Glutamatergic neuron (in vitro differentiated cells): ENCODE measurements around the gene CD276. TPM values are rescaled to one million over a fixed set of nuclear protein-coding genes. Genes with fewer than 3 reads are reported as not detected.

Source experiments
- DNase-seq: peaks from one replicate; pipeline ENCODE4 v3.0.0; 2022
- H3K27ac Mint-ChIP-seq: one replicate; pipeline ENCODE4 v1.8.0; 2020; ENCODE audit warnings: mild to moderate bottlenecking, mixed read lengths, inconsistent platforms; ENCODE audit not compliant: unreplicated experiment
- H3K27me3 Mint-ChIP-seq: one replicate; pipeline ENCODE4 v1.8.0; 2020; ENCODE audit warnings: mild to moderate bottlenecking, moderate library complexity, mixed read lengths, inconsistent platforms; ENCODE audit not compliant: unreplicated experiment
- H3K36me3 Mint-ChIP-seq: one replicate; pipeline ENCODE4 v1.8.0; 2020; ENCODE audit warnings: mild to moderate bottlenecking, mixed read lengths, inconsistent platforms; ENCODE audit not compliant: unreplicated experiment
- H3K4me1 Mint-ChIP-seq: one replicate; pipeline ENCODE4 v1.8.0; 2020; ENCODE audit warnings: mild to moderate bottlenecking, low read depth, mixed read lengths, inconsistent platforms; ENCODE audit not compliant: unreplicated experiment
- H3K4me3 Mint-ChIP-seq: one replicate; pipeline ENCODE4 v1.8.0; 2020; ENCODE audit warnings: mild to moderate bottlenecking, mixed read lengths, inconsistent platforms; ENCODE audit not compliant: unreplicated experiment
- H3K9me3 Mint-ChIP-seq: one replicate; pipeline ENCODE4 v1.8.0; 2020; ENCODE audit warnings: mild to moderate bottlenecking, moderate library complexity, mixed read lengths, inconsistent platforms; ENCODE audit not compliant: unreplicated experiment
- CTCF ChIP-seq: fragments of 200-600 bp; sonication (generic); IDR thresholded peaks from one replicate; pipeline ENCODE4 v1.5.0; 2021; ENCODE audit not compliant: partially characterized antibody, unreplicated experiment
- total RNA-seq: library from RNA; stranded (reverse); fragmentation: NEBNext Ultra II Directional; extraction: Animal tissue kit (Norgen Biotek cat#: 25700); gene quantifications from one replicate; pipeline ENCODE4 v1.2.1, GENCODE V29; 2021; ENCODE audit not compliant: unreplicated experiment

CD276 gene
- total RNA-seq, 1 donor from 2014 or later: 192 TPM

DNA sequence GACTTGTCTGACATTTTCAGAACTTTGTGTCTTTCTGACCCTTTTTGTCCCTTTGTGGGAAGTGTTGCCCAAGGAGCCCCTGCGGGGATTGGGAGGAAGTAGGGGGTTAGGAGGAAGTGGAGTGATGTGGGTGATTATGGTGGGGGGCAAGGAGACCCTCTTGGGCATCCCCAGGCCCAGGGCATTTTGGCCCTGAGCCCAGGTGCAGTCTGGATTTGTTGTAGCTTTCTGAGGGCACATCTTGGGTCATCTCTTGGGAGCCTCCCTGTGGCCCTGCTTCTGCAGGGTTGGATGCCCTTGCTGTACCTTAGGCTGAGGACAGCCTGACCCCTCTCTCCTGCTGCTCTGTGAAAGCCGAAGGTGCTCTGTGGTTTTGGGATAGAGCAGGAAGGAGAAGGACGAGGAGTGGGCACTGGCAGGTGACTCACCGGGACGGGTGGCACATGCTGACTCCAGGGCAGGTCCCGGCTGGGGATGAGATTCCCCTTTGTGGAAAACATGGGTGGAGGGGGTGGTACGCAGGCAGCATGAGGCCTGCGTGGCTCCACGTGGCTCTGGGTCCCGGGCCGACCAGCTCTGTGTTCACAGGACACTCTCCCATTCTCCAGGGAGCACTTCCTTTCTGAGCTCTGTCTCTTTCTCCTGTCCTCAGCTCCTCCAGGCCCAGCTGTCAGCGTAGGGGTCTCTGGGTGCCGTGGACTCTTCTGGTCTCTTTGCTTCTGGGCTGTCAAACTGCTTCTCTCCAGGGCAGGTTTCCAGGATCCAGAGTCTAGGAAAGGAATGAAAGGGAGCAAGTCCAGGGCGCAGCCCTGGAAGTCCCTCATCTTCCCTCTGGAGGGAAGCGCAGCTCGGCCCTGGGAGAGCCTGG is 11.8 kb downstream of the CD276 start:
- Mint-ChIP-seq H3K4me3 (peak overlapping the region; percentile 10), H3K9me3 (peaks cover 3% of the 10 kb centered on the region), H3K4me1 (peaks cover 56% of the 10 kb centered on the region), H3K27ac (peak overlapping the region; percentile 88), H3K27me3 (peaks cover 7% of the 10 kb centered on the region), H3K36me3 (no peaks in the 10 kb centered on the region)
- DNase-seq: no peak
- TF ChIP-seq CTCF: no peak

DNA sequence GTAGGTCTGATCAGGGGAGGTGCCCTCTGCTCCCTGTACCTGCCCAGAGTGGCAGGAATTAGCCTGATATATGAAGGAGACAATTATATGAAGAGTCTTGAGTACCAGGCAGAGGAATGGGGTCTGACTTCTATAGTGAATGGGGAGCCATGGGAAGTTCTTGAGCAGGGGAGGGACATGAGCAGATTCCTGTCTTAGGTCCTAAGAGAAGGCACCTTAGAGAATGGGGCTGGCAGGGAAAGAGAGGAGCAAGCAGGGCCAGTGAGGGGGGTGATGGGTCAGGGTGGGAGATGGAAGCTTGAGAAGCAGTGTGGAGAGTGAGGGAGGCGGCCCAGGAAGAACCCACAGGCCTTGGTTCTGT is 12.4 kb downstream of the CD276 start:
- H3K27ac Mint-ChIP-seq: peak overlapping the region; percentile 88
- peak overlapping the region; percentile 10 for H3K4me3 Mint-ChIP-seq
- H3K36me3 Mint-ChIP-seq: no peaks in the 10 kb centered on the region
- H3K27me3 Mint-ChIP-seq: peaks cover 7% of the 10 kb centered on the region
- H3K9me3 Mint-ChIP-seq: peaks cover 3% of the 10 kb centered on the region
- no peak for DNase-seq
- no peak for TF ChIP-seq CTCF
- H3K4me1 Mint-ChIP-seq: peaks cover 61% of the 10 kb centered on the region

- peak; percentile 62 for DNase-seq
- Mint-ChIP-seq H3K27ac (peak overlapping the region; percentile 88), H3K27me3 (peaks cover 9% of the 10 kb centered on the region), H3K4me1 (peaks cover 61% of the 10 kb centered on the region), H3K9me3 (peaks cover 3% of the 10 kb centered on the region), H3K36me3 (no peaks in the 10 kb centered on the region), H3K4me3 (peak overlapping the region; percentile 35)
- no peak for TF ChIP-seq CTCF
Observed at GRCh38 chr15:73697033-73697467, 12.9 kb downstream of the CD276 start.

DNA sequence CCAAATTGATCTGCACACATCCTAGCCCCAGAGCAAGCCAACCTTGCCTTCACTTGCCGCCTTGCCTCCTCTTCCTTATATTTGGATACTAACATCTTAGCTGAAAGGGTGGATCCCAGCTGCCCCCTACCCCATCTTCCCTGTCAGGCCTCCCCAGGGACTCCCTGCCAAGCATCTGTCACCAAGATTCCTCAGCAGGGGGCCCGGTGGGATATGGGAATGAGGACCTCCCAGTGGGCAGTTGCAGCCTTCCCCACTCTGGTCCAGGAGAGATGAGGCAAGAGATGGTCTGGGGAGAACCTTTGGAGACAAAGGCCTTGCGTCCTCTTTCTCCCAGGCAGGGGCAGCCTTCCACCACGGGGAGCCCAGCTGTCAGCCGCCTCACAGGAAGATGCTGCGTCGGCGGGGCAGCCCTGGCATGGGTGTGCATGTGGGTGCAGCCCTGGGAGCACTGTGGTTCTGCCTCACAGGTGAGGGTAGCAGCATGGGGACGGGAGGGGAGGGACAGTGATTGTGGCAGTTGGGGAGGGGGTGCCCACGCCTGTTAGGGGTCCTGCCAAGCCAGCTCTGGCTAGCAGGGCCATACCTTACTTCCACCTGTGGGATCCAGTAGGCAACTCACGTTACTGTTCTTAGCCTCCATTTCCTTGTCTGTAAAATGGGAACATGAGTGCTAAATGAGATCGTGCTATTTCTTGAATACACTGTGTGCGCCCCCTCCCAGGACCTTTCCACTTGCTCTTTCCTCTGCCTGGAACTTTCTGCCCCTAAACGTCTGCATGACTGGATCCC is 15.3 kb downstream of the CD276 start:
- Mint-ChIP-seq H3K36me3 (no peaks in the 10 kb centered on the region), H3K4me1 (peaks cover 47% of the 10 kb centered on the region), H3K27ac (peak overlapping the region; percentile 81), H3K9me3 (peaks cover 5% of the 10 kb centered on the region), H3K27me3 (peaks cover 9% of the 10 kb centered on the region), H3K4me3 (peak overlapping the region; percentile 36)
- TF ChIP-seq CTCF: no peak
- DNase-seq: peak; percentile 48
